ENCODE measurements around the gene TBCCD1. TPM values are rescaled to one million over a fixed set of nuclear protein-coding genes. Genes with fewer than 3 reads are reported as not detected.

Gene TBCCD1
- total RNA-seq, 1 donor from 2014 or later: 32.2 TPM

GRCh38 chr3:186523434-186523833 is 43.7 kb downstream of the TBCCD1 start:
- no peak for FAIRE-seq

GRCh38 chr3:186523022-186523421 is 44.1 kb downstream of the TBCCD1 start:
- DNase-seq (ENCODE audit: low spot score in 2 of 2) (no peak), FAIRE-seq (no peak)

More at GRCh38 chr3:186523434-186523833, 43.7 kb downstream of the TBCCD1 start:
- no peak for DNase-seq (ENCODE audit: low spot score in 2 of 2)

- FAIRE-seq (no peak), DNase-seq (ENCODE audit: low spot score in 2 of 2) (no peak)
These were observed 45.9 kb downstream of the TBCCD1 start for GRCh38 chr3:186520957-186521842.

- FAIRE-seq: no peak
- no peak for DNase-seq (ENCODE audit: low spot score in 2 of 2)
These were observed 46.7 kb downstream of the TBCCD1 start for GRCh38 chr3:186520431-186520830.

- FAIRE-seq (no peak), DNase-seq (ENCODE audit: low spot score in 2 of 2) (no peak)
These were observed 48.0 kb downstream of the TBCCD1 start for GRCh38 chr3:186519021-186519658.

- no peak for DNase-seq (ENCODE audit: low spot score in 2 of 2)
- no peak for FAIRE-seq
These were observed 49.9 kb downstream of the TBCCD1 start for GRCh38 chr3:186517218-186517617.

GRCh38 chr3:186516646-186517045 is 50.5 kb downstream of the TBCCD1 start:
- no peak for DNase-seq (ENCODE audit: low spot score in 2 of 2)
- no peak for FAIRE-seq

- no peak for DNase-seq (ENCODE audit: low spot score in 2 of 2)
- FAIRE-seq: no peak
These were observed 52.0 kb downstream of the TBCCD1 start for GRCh38 chr3:186515125-186515524.

GRCh38 chr3:186514296-186515002 is 52.7 kb downstream of the TBCCD1 start:
- FAIRE-seq: no peak

GRCh38 chr3:186513386-186513785 is 53.8 kb downstream of the TBCCD1 start:
- no peak for FAIRE-seq
- DNase-seq (ENCODE audit: low spot score in 2 of 2): no peak

More at GRCh38 chr3:186514296-186515002, 52.7 kb downstream of the TBCCD1 start:
- DNase-seq (ENCODE audit: low spot score in 2 of 2): no peak

GRCh38 chr3:186512570-186513302 is 54.4 kb downstream of the TBCCD1 start:
- FAIRE-seq: no peak

GRCh38 chr3:186511702-186512101 is 55.4 kb downstream of the TBCCD1 start:
- DNase-seq (ENCODE audit: low spot score in 2 of 2): no peak
- no peak for FAIRE-seq

More at GRCh38 chr3:186512570-186513302, 54.4 kb downstream of the TBCCD1 start:
- DNase-seq (ENCODE audit: low spot score in 2 of 2): no peak

GRCh38 chr3:186511245-186511644 is 55.9 kb downstream of the TBCCD1 start:
- no peak for FAIRE-seq

GRCh38 chr3:186510374-186511079 is 56.6 kb downstream of the TBCCD1 start:
- FAIRE-seq (no peak), DNase-seq (ENCODE audit: low spot score in 2 of 2) (no peak)

More at GRCh38 chr3:186511245-186511644, 55.9 kb downstream of the TBCCD1 start:
- DNase-seq (ENCODE audit: low spot score in 2 of 2): no peak

GRCh38 chr3:186509423-186509822 is 57.7 kb downstream of the TBCCD1 start:
- FAIRE-seq (no peak), DNase-seq (ENCODE audit: low spot score in 2 of 2) (no peak)

- no peak for FAIRE-seq
- no peak for DNase-seq (ENCODE audit: low spot score in 2 of 2)
These were observed 60.3 kb downstream of the TBCCD1 start for GRCh38 chr3:186506857-186507256.

- FAIRE-seq: no peak
These were observed 60.9 kb downstream of the TBCCD1 start for GRCh38 chr3:186506191-186506739.

GRCh38 chr3:186502966-186503712 is 64.0 kb downstream of the TBCCD1 start:
- DNase-seq (ENCODE audit: low spot score in 2 of 2) (no peak), FAIRE-seq (no peak)

More at GRCh38 chr3:186506191-186506739, 60.9 kb downstream of the TBCCD1 start:
- no peak for DNase-seq (ENCODE audit: low spot score in 2 of 2)
